ENCODE measurements around the gene MEGF6.

MEGF6 gene

GRCh38 chr1:3645666-3646355, 34.5 kb upstream of the MEGF6 start:
- DNase-seq = no peak

GRCh38 chr1:3645247-3645646, 33.9 kb upstream of the MEGF6 start:
- no peak for DNase-seq

GRCh38 chr1:3644273-3644672, 33.0 kb upstream of the MEGF6 start:
- DNase-seq = no peak

- DNase-seq = no peak
Measured at GRCh38 chr1:3642919-3643675, 31.8 kb upstream of the MEGF6 start.

- DNase-seq = no peak
Measured at GRCh38 chr1:3641816-3642215, 30.5 kb upstream of the MEGF6 start.

GRCh38 chr1:3641046-3641760, 29.9 kb upstream of the MEGF6 start:
- DNase-seq = no peak

- DNase-seq = no peak
Measured at GRCh38 chr1:3640121-3640837, 29.0 kb upstream of the MEGF6 start.

GRCh38 chr1:3639397-3639911, 28.1 kb upstream of the MEGF6 start:
- DNase-seq = no peak

- DNase-seq = no peak
Measured at GRCh38 chr1:3638676-3639075, 27.4 kb upstream of the MEGF6 start.

- no peak for DNase-seq
Measured at GRCh38 chr1:3638027-3638426, 26.7 kb upstream of the MEGF6 start.

GRCh38 chr1:3636531-3636930, 25.2 kb upstream of the MEGF6 start:
- DNase-seq = no peak

- no peak for DNase-seq
Measured at GRCh38 chr1:3636080-3636479, 24.8 kb upstream of the MEGF6 start.

GRCh38 chr1:3634059-3634800, 22.9 kb upstream of the MEGF6 start:
- no peak for DNase-seq

- DNase-seq = no peak
Measured at GRCh38 chr1:3633344-3634058, 22.2 kb upstream of the MEGF6 start.

GRCh38 chr1:3632716-3633343, 21.5 kb upstream of the MEGF6 start:
- no peak for DNase-seq

- no peak for DNase-seq
Measured at GRCh38 chr1:3632298-3632697, 21.0 kb upstream of the MEGF6 start.

GRCh38 chr1:3631320-3632260, 20.3 kb upstream of the MEGF6 start:
- DNase-seq = no peak

GRCh38 chr1:3630914-3631313, 19.6 kb upstream of the MEGF6 start:
- no peak for DNase-seq

- DNase-seq = no peak
Measured at GRCh38 chr1:3630161-3630611, 18.9 kb upstream of the MEGF6 start.

All from activated gamma-delta T cell (primary cell).